MG63 (cell line): ENCODE results near the gene B3GALT5. TPM values are rescaled to one million over a fixed set of nuclear protein-coding genes. Genes with fewer than 3 reads are reported as not detected.
A peak's percentile ranks its signal among the peaks of the same experiment; 100 is the strongest.
"Not testable (repeated sequence)": the region's sequence is repeated elsewhere in the genome, so short reads cannot be mapped to it uniquely, and the experiment has no call there.

Experiments
- DNase-seq: peaks from one replicate; pipeline ENCODE4 v3.0.0-alpha.2; 2020
- H3K27me3 ChIP-seq: fragments of 250-450 bp; sonication (Bioruptor Pico); 2 replicates; pipeline ENCODE4 v1.5.1; 2020; ENCODE audit warnings: mild to moderate bottlenecking, moderate library complexity
- H3K36me3 ChIP-seq: fragments of 250-450 bp; sonication (Bioruptor Pico); 2 replicates; pipeline ENCODE4 v1.5.1; 2020; ENCODE audit warnings: mild to moderate bottlenecking, moderate library complexity
- H3K4me3 ChIP-seq: fragments of 250-450 bp; sonication (Bioruptor Pico); 2 replicates; pipeline ENCODE4 v1.5.1; 2020; ENCODE audit warnings: mild to moderate bottlenecking, moderate library complexity
- H3K9me3 ChIP-seq: fragments of 250-450 bp; sonication (Bioruptor Pico); 2 replicates; pipeline ENCODE4 v1.5.1; 2020; ENCODE audit warnings: mild to moderate bottlenecking, moderate library complexity
- total RNA-seq: library from RNA; depleted of rRNA; stranded (reverse); fragments of >200 nt; shearing (Covaris generic); gene quantifications from 2 replicates; pipeline ENCODE4 v1.2.3, GENCODE V29; 2014; ENCODE audit warnings: low replicate concordance; rRNA removed

B3GALT5 gene, protein sequence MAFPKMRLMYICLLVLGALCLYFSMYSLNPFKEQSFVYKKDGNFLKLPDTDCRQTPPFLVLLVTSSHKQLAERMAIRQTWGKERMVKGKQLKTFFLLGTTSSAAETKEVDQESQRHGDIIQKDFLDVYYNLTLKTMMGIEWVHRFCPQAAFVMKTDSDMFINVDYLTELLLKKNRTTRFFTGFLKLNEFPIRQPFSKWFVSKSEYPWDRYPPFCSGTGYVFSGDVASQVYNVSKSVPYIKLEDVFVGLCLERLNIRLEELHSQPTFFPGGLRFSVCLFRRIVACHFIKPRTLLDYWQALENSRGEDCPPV
- 0.02 and 0.10 TPM in 2 replicates for total RNA-seq

DNA sequence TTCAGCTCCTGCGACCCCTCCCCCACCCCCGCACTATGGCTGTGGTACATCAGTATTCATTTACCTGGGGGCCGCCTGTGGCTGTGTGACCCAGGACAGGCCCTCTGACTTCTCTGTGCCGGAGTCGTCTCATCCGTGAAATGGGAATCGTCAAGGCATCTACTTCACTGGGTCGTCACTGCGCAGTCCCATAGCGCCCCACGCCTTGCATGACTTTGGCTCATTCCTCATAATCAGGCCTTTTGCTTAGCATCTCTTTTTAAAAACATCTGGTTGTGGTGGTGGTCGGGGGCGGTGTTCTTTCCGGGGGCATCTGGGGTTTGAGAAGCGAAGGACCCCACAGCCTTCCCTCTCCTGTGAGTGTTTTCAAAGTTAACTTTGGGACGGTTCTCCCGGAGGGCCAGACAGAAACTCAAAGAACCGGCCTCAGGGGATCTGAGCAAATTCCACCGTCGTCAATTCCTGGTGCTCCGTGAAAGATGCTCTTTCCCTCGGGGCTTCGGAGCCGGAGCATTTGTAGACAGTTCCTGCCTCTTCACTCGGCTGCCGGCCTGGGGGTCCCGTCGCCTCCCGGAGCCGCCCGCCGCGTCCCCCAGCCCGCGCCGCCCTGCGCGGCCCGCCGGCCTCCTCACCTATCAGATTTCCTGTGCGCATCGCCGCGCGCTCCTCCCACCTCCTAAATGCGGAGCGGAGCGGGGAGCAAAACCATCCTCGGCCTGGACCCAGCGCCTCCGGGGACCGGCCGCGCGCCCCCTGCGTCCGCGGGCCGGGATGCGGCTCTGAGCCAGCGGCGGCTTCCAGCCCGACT, at the start of gene B3GALT5:
B3GALT5 (plus strand) TSS at position 708 of the 808 bp plus-strand sequence. CDS start 47,620 bp downstream, outside the sequence.
- Histone ChIP-seq H3K4me3 (peak within 1 kb of the TSS; percentile 24), H3K27me3 (peaks cover 11% of the 10 kb centered on the region), H3K9me3 (no peaks in the 10 kb centered on the region), H3K36me3 (no peaks in the 10 kb centered on the region)
- peak; percentile 42 for DNase-seq

DNA sequence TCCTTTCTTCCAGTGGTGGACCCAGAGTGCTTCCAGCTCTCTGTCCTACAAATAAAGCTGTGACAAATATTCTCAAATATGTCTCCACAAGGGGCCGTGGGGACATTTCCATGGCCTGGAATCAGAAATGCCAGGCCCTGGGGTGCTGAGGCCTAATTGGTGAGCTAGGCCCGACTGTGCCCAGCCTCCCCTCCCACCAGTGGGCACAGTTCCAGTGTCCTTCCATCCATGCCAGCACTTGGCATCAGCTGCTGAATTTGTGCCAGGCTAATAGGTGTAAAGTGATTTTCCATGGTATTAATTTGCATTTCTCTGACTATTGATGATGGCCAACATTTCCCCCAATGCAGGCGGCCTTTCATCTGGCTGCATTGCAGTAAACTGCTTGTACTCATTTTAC, 48.5 kb upstream of the B3GALT5 start:
- no peak for DNase-seq
- no peaks in the 10 kb centered on the region for H3K27me3 ChIP-seq
- no peak overlapping the region for H3K4me3 ChIP-seq
- no peaks in the 10 kb centered on the region for H3K9me3 ChIP-seq
- no peaks in the 10 kb centered on the region for H3K36me3 ChIP-seq

DNA sequence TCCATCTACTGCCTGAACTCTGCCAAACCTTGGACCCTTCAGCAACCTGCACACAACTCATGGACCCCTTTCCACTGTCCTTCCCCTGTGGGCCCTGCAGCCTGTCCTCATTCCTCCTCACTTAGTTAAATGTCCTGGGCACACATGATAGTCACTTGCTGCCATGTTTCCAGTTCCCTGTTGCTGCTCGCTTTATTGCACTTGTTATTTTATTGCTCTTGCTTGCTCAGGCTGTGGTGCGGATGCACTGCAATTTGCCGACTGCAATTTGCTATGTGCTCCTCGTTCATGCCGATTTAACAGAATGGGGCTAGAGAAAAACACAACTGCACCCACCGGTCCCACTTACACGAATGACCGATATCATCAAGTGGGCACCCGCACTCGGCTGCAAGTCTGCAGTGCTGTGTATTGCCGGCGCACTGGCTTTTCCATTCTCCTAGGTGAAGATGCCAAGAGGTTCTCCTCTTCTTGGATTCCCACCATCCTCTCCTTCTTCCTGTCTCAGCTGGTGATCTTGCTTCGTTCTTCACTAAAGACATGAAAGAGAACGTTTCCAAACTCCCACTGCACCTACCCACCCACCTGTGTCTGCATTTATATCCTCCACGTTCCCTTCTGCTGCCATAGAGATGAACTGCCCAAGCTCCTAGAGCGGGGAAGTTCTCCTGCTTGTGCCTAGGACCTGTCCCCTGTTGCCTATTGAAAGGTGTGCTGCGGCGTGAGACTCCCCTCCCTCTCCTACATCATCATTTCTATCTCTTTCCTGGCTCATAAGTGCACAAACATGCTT, 45.4 kb upstream of the B3GALT5 start:
- DNase-seq, result no peak
- Histone ChIP-seq H3K9me3 (no peaks in the 10 kb centered on the region), H3K27me3 (no peaks in the 10 kb centered on the region), H3K4me3 (no peak overlapping the region), H3K36me3 (no peaks in the 10 kb centered on the region)

DNA sequence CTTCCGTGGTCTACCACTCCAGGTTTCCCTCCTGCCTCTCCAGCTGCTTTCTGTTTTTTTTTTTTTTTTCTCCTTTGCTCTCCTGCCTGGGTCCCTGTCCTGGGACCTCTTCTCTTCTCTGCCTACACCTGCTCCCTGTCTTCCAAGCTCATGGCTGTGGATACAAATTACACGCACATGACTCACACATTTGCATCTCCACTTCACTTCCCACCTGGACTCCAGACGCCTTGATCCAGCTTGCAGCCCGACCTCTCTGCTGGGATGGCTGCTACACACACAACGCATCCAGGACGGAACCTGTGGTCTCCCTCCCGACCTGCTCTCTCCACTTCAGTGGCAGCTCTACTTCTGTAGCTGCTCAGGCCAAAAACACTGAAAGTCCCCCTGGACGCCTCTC, 44.4 kb upstream of the B3GALT5 start:
- Histone ChIP-seq H3K36me3 (no peaks in the 10 kb centered on the region), H3K9me3 (no peaks in the 10 kb centered on the region), H3K4me3 (no peak overlapping the region), H3K27me3 (no peaks in the 10 kb centered on the region)
- DNase-seq, result no peak

DNA sequence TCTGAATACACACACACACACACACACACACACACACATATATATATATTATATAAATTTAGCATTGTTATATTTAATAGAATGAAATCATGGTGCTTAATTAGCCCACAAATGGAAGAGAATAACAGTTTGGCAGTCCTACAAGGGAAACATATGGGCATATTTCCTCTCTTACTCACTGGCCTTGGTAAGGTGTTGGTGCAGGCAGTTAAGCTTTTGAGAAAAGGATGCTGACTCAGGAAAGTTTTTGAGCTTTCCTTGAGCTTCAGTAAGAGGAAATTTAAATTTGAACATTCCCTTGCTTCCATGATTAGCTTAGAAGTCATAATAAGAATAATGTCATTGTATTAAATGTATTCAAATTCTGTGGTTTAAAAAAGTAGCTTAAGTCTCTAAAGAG, 37.0 kb upstream of the B3GALT5 start:
- H3K9me3 ChIP-seq, result no peaks in the 10 kb centered on the region
- no peak overlapping the region for H3K4me3 ChIP-seq
- no peaks in the 10 kb centered on the region for H3K36me3 ChIP-seq
- peaks cover 7% of the 10 kb centered on the region; the same call in 1 of the 2 replicates for H3K27me3 ChIP-seq
- no peak for DNase-seq

DNA sequence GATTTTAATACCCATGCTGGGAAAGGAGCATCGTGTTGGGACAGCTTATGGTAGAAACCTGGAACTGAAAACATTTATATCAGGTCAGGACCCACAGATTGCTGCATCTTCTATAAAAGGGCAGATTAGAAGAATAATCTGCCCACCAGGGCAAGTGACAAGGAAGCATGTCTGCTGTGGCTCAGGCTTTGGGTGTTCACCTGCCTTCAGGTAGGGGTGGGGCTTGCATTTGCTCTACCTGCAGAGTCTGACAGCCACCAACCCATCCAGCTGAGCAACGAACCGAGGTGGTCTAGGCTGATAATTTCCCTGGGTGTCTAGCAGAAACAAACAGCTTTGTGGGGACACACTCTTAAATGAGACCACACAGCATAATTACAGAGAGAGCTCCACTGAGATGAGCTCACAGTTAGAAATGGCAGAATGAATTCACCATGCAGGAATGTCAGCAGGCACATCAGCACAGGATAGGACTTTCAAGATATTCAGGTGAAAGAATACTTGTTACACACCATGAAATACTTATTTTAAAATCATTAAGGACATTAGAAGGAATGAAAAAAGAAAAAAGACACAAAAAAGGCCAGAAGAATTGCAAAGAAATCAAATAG, 36.1 kb upstream of the B3GALT5 start:
- H3K9me3 ChIP-seq, result no peaks in the 10 kb centered on the region
- H3K36me3 ChIP-seq, result no peaks in the 10 kb centered on the region
- DNase-seq, result no peak
- H3K4me3 ChIP-seq, result no peak overlapping the region
- H3K27me3 ChIP-seq, result peaks cover 7% of the 10 kb centered on the region; the same call in 1 of the 2 replicates

DNA sequence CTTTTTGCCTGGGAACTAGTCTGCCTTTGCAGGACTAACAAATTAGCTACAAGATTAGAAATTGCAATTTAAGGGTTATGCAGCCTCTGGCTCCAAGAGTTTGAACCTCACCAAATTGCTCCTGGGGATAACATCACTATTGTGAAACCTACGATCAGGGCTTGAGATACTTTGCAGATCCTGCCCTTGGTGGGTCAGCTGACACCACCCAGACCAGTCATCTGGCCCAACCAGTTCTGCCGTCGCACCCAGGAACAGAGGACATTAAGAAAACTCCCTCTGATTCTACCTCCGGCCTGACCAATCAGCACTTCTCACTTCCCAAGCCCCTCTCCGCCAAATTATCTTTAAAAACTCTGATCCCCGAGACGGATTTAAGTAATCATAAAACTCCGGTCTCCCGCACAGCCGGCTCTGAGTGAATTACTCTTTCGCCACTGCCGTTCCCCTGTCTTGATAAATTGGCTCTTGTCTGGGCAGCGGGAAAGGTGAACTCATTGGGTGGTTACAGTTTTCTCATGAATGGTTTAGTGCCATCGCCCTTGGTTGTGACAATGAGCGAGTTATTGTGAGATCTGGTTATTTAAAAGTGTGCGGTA, 32.9 kb upstream of the B3GALT5 start:
- DNase-seq, result no peak
- peaks cover 7% of the 10 kb centered on the region; the same call in 1 of the 2 replicates for H3K27me3 ChIP-seq
- H3K36me3 ChIP-seq, result no peaks in the 10 kb centered on the region
- no peaks in the 10 kb centered on the region for H3K9me3 ChIP-seq
- H3K4me3 ChIP-seq, result no peak overlapping the region

DNA sequence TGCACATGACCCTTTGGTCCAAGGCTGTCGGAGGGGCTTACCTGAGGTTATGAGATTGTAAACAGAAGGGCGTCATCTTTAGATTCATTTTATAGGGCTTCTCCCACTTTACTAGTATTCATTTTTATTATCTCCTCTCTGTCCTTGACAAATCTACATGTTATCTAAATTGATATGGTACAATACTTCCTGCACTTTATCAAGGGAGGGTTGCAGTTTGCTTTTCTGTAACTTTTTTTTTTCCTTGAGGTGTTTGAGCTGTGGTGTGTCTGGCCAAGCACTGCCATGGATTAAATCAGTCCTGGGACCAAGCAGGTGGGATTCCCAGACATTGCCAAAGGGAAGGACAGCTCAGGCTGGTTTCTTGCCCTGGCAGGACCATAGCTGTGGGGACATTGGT, 32.0 kb upstream of the B3GALT5 start:
- Histone ChIP-seq H3K27me3 (peaks cover 7% of the 10 kb centered on the region; the same call in 1 of the 2 replicates), H3K9me3 (0 out of 2 replicates have a peak, but pooled peaks cover 2% of the 10 kb centered on the region), H3K4me3 (no peak overlapping the region), H3K36me3 (no peaks in the 10 kb centered on the region)
- DNase-seq, result no peak

DNA sequence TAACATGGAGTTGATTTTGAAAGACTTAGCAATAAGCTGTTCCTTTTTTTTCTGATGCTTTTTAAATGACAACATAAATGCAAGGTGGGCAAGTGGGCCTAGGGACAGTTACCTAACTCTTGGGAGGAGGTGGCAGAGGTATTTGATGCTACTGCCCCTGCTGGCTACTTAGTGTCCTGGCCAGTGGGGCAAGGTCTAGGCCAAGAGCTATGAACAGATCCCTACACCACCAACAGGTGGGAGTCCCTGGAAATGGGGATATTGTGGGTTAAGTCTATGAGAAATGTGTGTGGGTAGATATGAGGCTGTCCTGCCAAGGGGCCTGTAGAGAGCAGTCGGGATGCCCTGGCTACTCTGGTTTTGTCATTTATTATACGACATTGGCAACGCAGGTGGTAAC, 31.3 kb upstream of the B3GALT5 start:
- Histone ChIP-seq H3K9me3 (peaks cover 2% of the 10 kb centered on the region; the same call in 1 of the 2 replicates), H3K36me3 (no peaks in the 10 kb centered on the region), H3K4me3 (no peak overlapping the region), H3K27me3 (peaks cover 7% of the 10 kb centered on the region; the same call in 1 of the 2 replicates)
- DNase-seq, result no peak

DNA sequence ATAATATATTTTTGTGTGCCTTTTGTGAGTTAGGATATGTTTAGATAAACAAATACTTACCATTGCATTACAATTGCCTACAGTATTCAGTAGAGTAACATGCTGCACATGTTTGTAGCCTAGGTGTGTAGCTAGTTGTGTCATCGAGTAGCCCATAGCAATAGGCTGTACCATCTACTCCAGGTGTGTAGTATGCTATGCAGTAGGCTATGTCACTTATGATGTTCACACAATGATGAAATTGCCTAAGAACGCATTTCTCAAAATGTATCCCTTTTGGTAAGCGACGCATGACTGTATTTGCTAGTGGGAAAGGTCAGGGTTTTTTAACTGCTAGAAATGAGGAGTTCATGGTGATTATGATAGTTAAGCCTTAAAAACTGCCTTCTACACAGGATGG, 30.0 kb upstream of the B3GALT5 start:
- peaks cover 6% of the 10 kb centered on the region; the same call in 1 of the 2 replicates for H3K27me3 ChIP-seq
- H3K4me3 ChIP-seq, result no peak overlapping the region
- H3K9me3 ChIP-seq, result peaks cover 2% of the 10 kb centered on the region; the same call in 1 of the 2 replicates
- no peaks in the 10 kb centered on the region for H3K36me3 ChIP-seq
- no peak for DNase-seq

DNA sequence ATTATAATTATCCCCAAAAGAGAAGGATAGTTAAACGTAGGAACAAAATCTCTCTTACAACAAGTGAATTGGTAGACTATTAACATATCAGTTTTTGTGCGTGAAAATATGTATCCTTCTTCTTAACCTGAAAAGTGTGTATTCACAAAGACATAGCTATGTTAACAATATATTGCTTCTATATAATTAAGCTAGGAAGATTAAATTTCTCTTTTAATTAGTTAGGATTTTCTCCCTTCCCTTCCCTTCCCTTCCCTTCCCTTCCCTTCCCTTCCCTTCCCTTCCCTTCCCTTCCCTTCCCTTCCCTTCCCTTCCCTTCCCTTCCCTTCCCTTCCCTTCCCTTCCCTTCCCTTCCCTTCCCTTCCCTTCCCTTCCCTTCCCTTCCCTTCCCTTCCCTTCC, 29.2 kb upstream of the B3GALT5 start:
- H3K36me3 ChIP-seq, DNase-seq, H3K27me3 ChIP-seq, H3K4me3 ChIP-seq, H3K9me3 ChIP-seq: not testable (repeated sequence)

DNA sequence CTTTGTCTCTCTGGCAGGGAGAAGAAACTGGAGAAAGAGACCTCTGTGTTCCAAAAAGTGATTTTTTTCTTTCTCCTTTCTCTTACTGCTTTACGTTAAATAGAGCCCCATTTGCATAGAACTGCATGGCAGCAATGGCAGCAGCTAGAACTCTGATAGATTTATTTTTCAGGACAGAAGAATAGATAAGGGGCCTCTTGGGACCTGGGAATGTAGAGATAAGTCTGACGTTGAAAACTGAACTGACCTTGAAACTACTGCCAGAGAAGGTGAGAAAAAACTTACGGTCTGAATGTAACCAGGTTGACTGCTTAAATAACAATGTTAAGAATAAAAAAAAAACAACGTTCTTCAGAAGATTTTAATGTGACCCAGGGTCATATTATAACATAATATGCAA, 25.4 kb upstream of the B3GALT5 start:
- Histone ChIP-seq H3K9me3 (peaks cover 9% of the 10 kb centered on the region), H3K36me3 (no peaks in the 10 kb centered on the region), H3K27me3 (no peaks in the 10 kb centered on the region), H3K4me3 (no peak overlapping the region)
- no peak for DNase-seq

DNA sequence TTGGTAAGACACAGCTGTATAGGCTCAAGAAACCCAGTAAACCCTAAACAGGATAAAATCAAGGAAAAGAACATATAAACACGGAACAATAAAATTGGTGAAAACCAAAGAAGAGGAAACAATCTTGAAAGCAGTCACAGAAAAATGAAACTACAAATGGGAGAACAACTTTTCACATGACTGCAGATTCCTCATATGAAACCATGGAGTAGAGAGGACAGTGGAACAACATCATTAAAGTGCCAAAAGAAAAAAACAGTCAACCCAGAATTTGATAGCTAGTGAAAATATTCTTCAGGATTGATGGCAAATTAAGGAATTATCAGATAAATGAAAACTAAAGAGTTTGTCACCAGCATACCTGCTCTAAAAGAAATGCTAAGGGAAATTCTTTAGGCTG, 23.9 kb upstream of the B3GALT5 start:
- peaks cover 9% of the 10 kb centered on the region for H3K9me3 ChIP-seq
- H3K27me3 ChIP-seq, result no peaks in the 10 kb centered on the region
- H3K4me3 ChIP-seq, result no peak overlapping the region
- no peaks in the 10 kb centered on the region for H3K36me3 ChIP-seq
- DNase-seq, result no peak

DNA sequence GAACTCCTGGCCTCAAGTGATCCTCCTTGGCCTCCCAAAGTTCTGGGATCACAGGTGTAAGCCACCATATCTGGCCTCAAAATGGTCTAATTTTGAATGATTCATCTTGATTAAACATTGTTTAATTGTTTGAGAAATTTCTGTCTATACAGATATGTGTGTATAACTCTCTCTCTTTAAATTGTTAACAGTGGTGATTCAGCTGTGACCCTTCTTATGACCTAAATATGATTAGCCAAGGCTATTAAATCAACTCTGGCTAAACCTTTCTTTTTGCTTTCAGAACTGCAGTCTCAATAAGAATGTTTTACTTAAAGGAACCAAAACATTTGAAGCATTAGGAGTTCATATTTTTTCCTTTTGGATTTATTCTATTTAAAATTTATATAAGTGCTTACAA, 19.2 kb upstream of the B3GALT5 start:
- no peaks in the 10 kb centered on the region for H3K36me3 ChIP-seq
- H3K4me3 ChIP-seq, result no peak overlapping the region
- no peaks in the 10 kb centered on the region for H3K27me3 ChIP-seq
- no peak for DNase-seq
- peaks cover 5% of the 10 kb centered on the region for H3K9me3 ChIP-seq

DNA sequence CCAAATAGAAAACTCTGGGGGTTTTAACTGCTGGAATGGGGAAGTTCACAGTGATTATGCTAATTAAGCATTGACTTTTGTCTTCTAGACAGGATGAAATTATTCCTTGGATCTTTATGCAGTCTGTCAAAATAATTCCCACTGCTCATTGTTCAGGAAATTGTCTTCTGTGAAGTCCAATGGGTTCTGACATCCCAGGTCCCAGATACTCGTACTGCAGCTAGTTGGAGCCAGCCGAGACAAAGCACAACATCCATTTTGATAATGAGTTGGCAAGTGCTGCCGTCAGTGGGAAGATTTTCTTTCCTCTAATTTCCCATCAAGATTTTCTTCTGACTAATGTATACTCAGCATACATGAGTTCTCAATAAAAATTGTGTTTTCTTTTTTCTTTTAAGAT, 17.3 kb upstream of the B3GALT5 start:
- H3K36me3 ChIP-seq, result no peaks in the 10 kb centered on the region
- H3K27me3 ChIP-seq, result no peaks in the 10 kb centered on the region
- H3K9me3 ChIP-seq, result no peaks in the 10 kb centered on the region
- DNase-seq, result no peak
- no peak overlapping the region for H3K4me3 ChIP-seq

DNA sequence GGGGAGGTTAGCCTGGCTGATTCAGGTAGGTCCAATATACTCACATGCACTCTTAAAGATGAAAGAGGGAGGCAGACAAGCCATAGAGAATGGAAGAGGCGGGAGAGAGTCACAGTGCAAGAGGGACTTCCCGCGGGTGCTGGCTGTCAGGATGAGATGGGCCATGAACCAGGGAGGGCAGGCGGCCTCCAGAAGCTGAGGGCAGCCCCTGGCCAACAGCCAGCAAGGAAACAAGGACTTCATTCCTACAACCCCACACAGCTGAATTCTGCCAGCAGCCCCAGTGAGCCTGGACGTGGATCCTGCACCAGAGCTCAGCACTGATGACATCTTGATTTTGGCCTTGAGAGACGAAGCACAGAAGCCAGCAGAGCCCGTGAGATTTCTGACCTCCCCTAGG, 15.1 kb upstream of the B3GALT5 start:
- no peaks in the 10 kb centered on the region for H3K36me3 ChIP-seq
- no peak for DNase-seq
- no peaks in the 10 kb centered on the region for H3K27me3 ChIP-seq
- no peaks in the 10 kb centered on the region for H3K9me3 ChIP-seq
- no peak overlapping the region for H3K4me3 ChIP-seq
